HG02943 (cell line): ENCODE measurements around the gene WDR55.
A peak's percentile ranks its signal among the peaks of the same experiment; 100 is the strongest.
"Not testable (repeated sequence)": the region's sequence is repeated elsewhere in the genome, so short reads cannot be mapped to it uniquely, and the experiment has no call there.

ENCODE experiments used
- ATAC-seq: cut with Tn5 transposase; IDR thresholded peaks from one replicate; pipeline ENCODE4 v1.9.1; 2021; ENCODE audit warnings: mild to moderate bottlenecking, low read depth, moderate library complexity; ENCODE audit not compliant: unreplicated experiment

Gene WDR55

GRCh38 chr5:140707812-140708211, 43.1 kb downstream of the WDR55 start:
- no peak for ATAC-seq

GRCh38 chr5:140708787-140709186, 44.1 kb downstream of the WDR55 start:
- ATAC-seq: not testable (repeated sequence)

GRCh38 chr5:140710899-140711552, 46.3 kb downstream of the WDR55 start:
- peak; percentile 92 for ATAC-seq

GRCh38 chr5:140711794-140712193, 47.1 kb downstream of the WDR55 start:
- ATAC-seq: no peak

GRCh38 chr5:140713562-140714094, 48.9 kb downstream of the WDR55 start:
- no peak for ATAC-seq

GRCh38 chr5:140716238-140716637, 51.5 kb downstream of the WDR55 start:
- not testable (repeated sequence) for ATAC-seq

GRCh38 chr5:140718266-140718592, 53.5 kb downstream of the WDR55 start:
- no peak for ATAC-seq

- ATAC-seq: not testable (repeated sequence)
These were observed 56.0 kb downstream of the WDR55 start for GRCh38 chr5:140720738-140721137.

- ATAC-seq: not testable (repeated sequence)
These were observed 56.7 kb downstream of the WDR55 start for GRCh38 chr5:140721395-140721794.
